ENCODE measurements around the gene ADH7. TPM values are rescaled to one million over a fixed set of nuclear protein-coding genes. Genes with fewer than 3 reads are reported as not detected.
"Not testable (repeated sequence)": the region's sequence is repeated elsewhere in the genome, so short reads cannot be mapped to it uniquely, and the experiment has no call there.

The ADH7 gene
- total RNA-seq, 3 donors from 2014 or later (not counting 1 experiment from before 2014, with no cell fraction given), result not detected

DNA sequence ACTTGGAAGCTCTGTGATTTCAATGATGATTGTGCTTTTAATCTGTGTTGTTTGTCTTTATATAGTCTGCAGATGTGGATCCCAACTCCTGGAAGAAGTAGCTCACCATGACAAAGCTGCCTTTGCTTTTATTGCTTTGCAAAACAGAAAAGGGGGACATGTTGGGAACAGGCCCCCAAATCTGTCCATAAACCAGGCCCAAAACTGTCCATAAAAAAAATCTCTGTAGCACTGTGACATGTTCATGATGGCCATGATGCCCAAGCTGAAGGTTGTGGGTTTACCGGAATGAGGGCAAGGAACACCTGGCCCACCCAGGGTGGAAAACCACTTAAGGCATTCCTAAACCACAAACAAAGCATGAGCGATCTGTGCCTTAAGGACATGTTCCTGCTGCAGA lies 62.7 kb downstream of the ADH7 start:
- intact Hi-C loops (cut with micrococcal nuclease); H3K4me1 ChIP-seq (ENCODE audit: control insufficient read depth, insufficient read depth, low read length); H3K27me3 Mint-ChIP-seq (ENCODE audit: low read depth in 2 of 2); H3K27ac ChIP-seq (ENCODE audit: low read length); DNase-seq; H3K4me3 Mint-ChIP-seq; H3K9me3 ChIP-seq (ENCODE audit: control insufficient read depth, insufficient read depth, low read length); H3K27ac Mint-ChIP-seq; H3K36me3 ChIP-seq (ENCODE audit: control insufficient read depth, insufficient read depth, low read length); H3K4me1 Mint-ChIP-seq; H3K4me3 ChIP-seq (ENCODE audit: low read length); H3K9me3 Mint-ChIP-seq; ATAC-seq; H3K27me3 ChIP-seq (ENCODE audit: control insufficient read depth, insufficient read depth, low read length): not testable (repeated sequence)
- peaks cover 17% of the 10 kb centered on the region for H3K36me3 Mint-ChIP-seq
- 94% methylated on average over 2 of the region's 2 CpGs for WGBS (ENCODE audit: insufficient coverage)

DNA sequence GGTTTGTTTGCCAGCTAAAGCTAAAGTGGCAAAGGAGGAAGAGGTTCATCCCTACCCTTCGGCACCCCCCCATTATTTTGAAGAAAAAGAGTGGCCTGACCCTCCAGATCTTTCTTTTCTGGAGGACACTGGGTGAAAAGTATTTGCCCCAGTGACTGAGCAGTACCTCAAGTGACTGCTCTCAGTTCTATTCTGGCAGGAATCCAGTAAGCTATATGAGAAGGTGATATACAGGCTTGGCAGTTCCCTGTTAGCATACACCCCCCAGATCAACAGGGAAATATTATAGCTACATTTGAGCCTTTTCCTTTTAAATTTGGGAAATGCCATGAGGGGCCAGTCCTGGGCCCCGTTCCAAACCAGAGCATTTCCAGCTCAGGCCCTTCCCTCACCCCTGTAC lies 67.3 kb downstream of the ADH7 start:
- H3K4me1 Mint-ChIP-seq; H3K9me3 ChIP-seq (ENCODE audit: control insufficient read depth, insufficient read depth, low read length); H3K27me3 Mint-ChIP-seq (ENCODE audit: low read depth in 2 of 2); H3K4me1 ChIP-seq (ENCODE audit: control insufficient read depth, insufficient read depth, low read length); H3K27ac ChIP-seq (ENCODE audit: low read length); ATAC-seq; DNase-seq; H3K9me3 Mint-ChIP-seq; H3K27ac Mint-ChIP-seq; H3K36me3 ChIP-seq (ENCODE audit: control insufficient read depth, insufficient read depth, low read length); H3K36me3 Mint-ChIP-seq; H3K4me3 Mint-ChIP-seq; H3K4me3 ChIP-seq (ENCODE audit: low read length); intact Hi-C loops (cut with micrococcal nuclease); H3K27me3 ChIP-seq (ENCODE audit: control insufficient read depth, insufficient read depth, low read length): not testable (repeated sequence)
- WGBS (ENCODE audit: insufficient coverage), result 85% methylated on average over 1 of the region's 2 CpGs

DNA sequence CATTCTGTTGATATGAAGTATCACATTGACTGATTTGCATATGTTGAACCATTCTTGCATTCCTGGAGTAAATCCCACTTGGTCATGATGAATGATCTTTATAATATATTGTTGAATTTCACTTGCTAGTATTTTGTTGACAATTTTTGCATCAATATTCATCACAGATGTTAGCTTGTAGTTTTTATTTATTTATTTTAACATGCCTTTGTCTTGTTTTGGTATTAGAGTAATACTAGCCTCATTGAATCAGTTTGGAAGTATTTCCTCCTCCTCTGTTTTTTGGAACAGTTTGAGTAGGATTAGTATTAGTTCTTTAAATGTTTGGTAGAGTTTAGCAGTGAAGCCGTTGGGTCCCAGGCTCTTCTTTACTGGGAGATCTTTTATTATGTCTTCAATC lies 68.7 kb downstream of the ADH7 start:
- H3K4me3 ChIP-seq (ENCODE audit: low read length), result no peak overlapping the region
- no peak overlapping the region for H3K27ac ChIP-seq (ENCODE audit: low read length)
- Mint-ChIP-seq H3K36me3 (no peaks in the 10 kb centered on the region), H3K27me3 (ENCODE audit: low read depth in 2 of 2) (peaks cover 0 to 3% of the 10 kb centered on the region in 2 donors), H3K9me3 (no peaks in the 10 kb centered on the region), H3K27ac (no peak overlapping the region), H3K4me1 (no peaks in the 10 kb centered on the region), H3K4me3 (no peak overlapping the region)
- DNase-seq (no peak), ATAC-seq (no peak)
- intact Hi-C loops (cut with micrococcal nuclease), result no loop called here
- H3K9me3 ChIP-seq (ENCODE audit: control insufficient read depth, insufficient read depth, low read length), result no peaks in the 10 kb centered on the region
- H3K4me1 ChIP-seq (ENCODE audit: control insufficient read depth, insufficient read depth, low read length), result no peaks in the 10 kb centered on the region
- no CpG with 5 or more reads among the region's 1 CpG for WGBS (ENCODE audit: insufficient coverage)
- no peaks in the 10 kb centered on the region for H3K27me3 ChIP-seq (ENCODE audit: control insufficient read depth, insufficient read depth, low read length)
- H3K36me3 ChIP-seq (ENCODE audit: control insufficient read depth, insufficient read depth, low read length), result no peaks in the 10 kb centered on the region
- TF ChIP-seq, protein P1, sequence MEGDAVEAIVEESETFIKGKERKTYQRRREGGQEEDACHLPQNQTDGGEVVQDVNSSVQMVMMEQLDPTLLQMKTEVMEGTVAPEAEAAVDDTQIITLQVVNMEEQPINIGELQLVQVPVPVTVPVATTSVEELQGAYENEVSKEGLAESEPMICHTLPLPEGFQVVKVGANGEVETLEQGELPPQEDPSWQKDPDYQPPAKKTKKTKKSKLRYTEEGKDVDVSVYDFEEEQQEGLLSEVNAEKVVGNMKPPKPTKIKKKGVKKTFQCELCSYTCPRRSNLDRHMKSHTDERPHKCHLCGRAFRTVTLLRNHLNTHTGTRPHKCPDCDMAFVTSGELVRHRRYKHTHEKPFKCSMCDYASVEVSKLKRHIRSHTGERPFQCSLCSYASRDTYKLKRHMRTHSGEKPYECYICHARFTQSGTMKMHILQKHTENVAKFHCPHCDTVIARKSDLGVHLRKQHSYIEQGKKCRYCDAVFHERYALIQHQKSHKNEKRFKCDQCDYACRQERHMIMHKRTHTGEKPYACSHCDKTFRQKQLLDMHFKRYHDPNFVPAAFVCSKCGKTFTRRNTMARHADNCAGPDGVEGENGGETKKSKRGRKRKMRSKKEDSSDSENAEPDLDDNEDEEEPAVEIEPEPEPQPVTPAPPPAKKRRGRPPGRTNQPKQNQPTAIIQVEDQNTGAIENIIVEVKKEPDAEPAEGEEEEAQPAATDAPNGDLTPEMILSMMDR (IDR thresholded peaks at IDR 0.05), result no peak

DNA sequence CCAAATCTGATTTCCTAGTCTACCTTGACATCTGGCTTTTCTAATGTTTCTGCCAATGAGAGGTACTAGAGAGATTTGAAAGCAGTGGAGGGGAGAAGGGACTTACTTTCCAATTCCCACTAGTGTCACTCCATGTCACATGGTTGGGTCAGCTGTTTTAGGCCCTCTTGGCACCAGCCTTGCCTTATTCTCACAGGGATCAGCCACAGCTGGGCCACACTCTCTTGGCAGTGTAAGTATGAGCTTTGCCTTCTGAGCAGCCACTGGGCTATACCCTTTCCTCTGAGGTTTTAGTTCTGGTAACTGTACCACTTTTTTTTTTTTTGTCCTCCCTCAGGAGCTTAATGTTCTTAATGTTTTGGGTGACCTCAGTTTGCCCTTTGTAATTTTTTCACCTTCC lies 72.4 kb downstream of the ADH7 start:
- Mint-ChIP-seq H3K4me1 (no peaks in the 10 kb centered on the region), H3K4me3 (no peak overlapping the region), H3K27ac (no peak overlapping the region), H3K36me3 (no peaks in the 10 kb centered on the region), H3K9me3 (no peaks in the 10 kb centered on the region), H3K27me3 (ENCODE audit: low read depth in 2 of 2) (peaks cover 0 to 3% of the 10 kb centered on the region in 2 donors)
- H3K9me3 ChIP-seq (ENCODE audit: control insufficient read depth, insufficient read depth, low read length), result no peaks in the 10 kb centered on the region
- DNase-seq (no peak), ATAC-seq (no peak)
- intact Hi-C loops (cut with micrococcal nuclease), result no loop called here
- TF ChIP-seq, protein P1 (IDR thresholded peaks at IDR 0.05), result no peak
- no peak overlapping the region for H3K4me3 ChIP-seq (ENCODE audit: low read length)
- no peaks in the 10 kb centered on the region for H3K27me3 ChIP-seq (ENCODE audit: control insufficient read depth, insufficient read depth, low read length)
- H3K4me1 ChIP-seq (ENCODE audit: control insufficient read depth, insufficient read depth, low read length), result no peaks in the 10 kb centered on the region
- no peaks in the 10 kb centered on the region for H3K36me3 ChIP-seq (ENCODE audit: control insufficient read depth, insufficient read depth, low read length)
- H3K27ac ChIP-seq (ENCODE audit: low read length), result no peak overlapping the region

Other genes starting within 250 kb of the ADH7 start
- not detected for gene ADH6, start 216.1 kb downstream of the ADH7 start, total RNA-seq
- gene ADH1A, start 144.4 kb downstream of the ADH7 start, total RNA-seq, result not detected
- not detected for gene ADH1B, start 113.9 kb downstream of the ADH7 start, total RNA-seq
- gene ADH1C, start 82.6 kb downstream of the ADH7 start, total RNA-seq, result not detected
- not detected for gene C4orf17, start 75.7 kb upstream of the ADH7 start, total RNA-seq
- 1 to 10 TPM; 1.6 to 2.6 (median 2.2) TPM for gene TRMT10A, start 128.7 kb upstream of the ADH7 start, total RNA-seq
- gene MTTP, start 139.5 kb upstream of the ADH7 start, total RNA-seq, result not detected
- not detected for gene C4orf54, start 222.5 kb upstream of the ADH7 start, total RNA-seq